Keratinocyte (primary cell): ENCODE data around the gene FAM107B. TPM values are rescaled to one million over a fixed set of nuclear protein-coding genes. Genes with fewer than 3 reads are reported as not detected.

ENCODE experiments used
- DNase-seq: peaks from one replicate; pipeline ENCODE4 v3.0.0-alpha.2; 2011; ENCODE audit warnings: low read depth, missing footprints, low spot score
- FAIRE-seq: peaks from 2 replicates; lab custom pipeline; 2011; peaks lifted over from hg19 to GRCh38; lab: Jason Lieb, UNC
- H2AFZ ChIP-seq: 2 replicates; pipeline ENCODE4 v1.6.0; 2012; ENCODE audit warnings: low read length, control low read depth, inconsistent platforms; ENCODE audit not compliant: control insufficient read depth
- H3K27ac ChIP-seq: 2 replicates; pipeline ENCODE4 v1.5.1; 2011; ENCODE audit warnings: low read length; ENCODE audit not compliant: control insufficient read depth, insufficient read depth
- H3K27me3 ChIP-seq: 3 replicates; pipeline ENCODE4 v1.6.0; 2011; ENCODE audit warnings: low read length; ENCODE audit not compliant: control insufficient read depth, insufficient read depth; ENCODE audit errors: extremely low read depth
- H3K36me3 ChIP-seq, 2 experiments: 2 replicates in 1 of 2; 3 replicates in 1 of 2; pipeline ENCODE4 v1.5.1; 2011; ENCODE audit warnings: low read length in 2 of 2, mild to moderate bottlenecking in 1 of 2; ENCODE audit not compliant: control insufficient read depth in 2 of 2, insufficient read depth in 2 of 2; ENCODE audit errors: extremely low read depth in 1 of 2
- H3K4me1 ChIP-seq: 3 replicates; pipeline ENCODE4 v1.5.1; 2011; ENCODE audit warnings: low read length; ENCODE audit not compliant: control insufficient read depth, insufficient read depth; ENCODE audit errors: extremely low read depth
- H3K4me2 ChIP-seq: 3 replicates; pipeline ENCODE4 v1.6.0; 2011; ENCODE audit warnings: low read depth, low read length; ENCODE audit not compliant: control insufficient read depth, insufficient read depth; ENCODE audit errors: extremely low read depth
- H3K4me3 ChIP-seq, 3 experiments: fragments of 200-600 bp in 1 of 3; sonication (generic) in 1 of 3; 2 replicates in 2 of 3; 3 replicates in 1 of 3; pipeline ENCODE4 v1.5.1; 2011 to 2016; ENCODE audit warnings: low read length in 3 of 3, mild to moderate bottlenecking in 3 of 3, control low read depth in 2 of 3, inconsistent platforms in 1 of 3, low read depth in 1 of 3, mixed read lengths in 1 of 3, mixed run types in 1 of 3, moderate library complexity in 1 of 3; ENCODE audit not compliant: control insufficient read depth in 2 of 3, insufficient read depth in 2 of 3; ENCODE audit errors: extremely low read depth in 1 of 3
- H3K79me2 ChIP-seq: 2 replicates; pipeline ENCODE4 v1.6.0; 2012; ENCODE audit warnings: low read length; ENCODE audit not compliant: control insufficient read depth, insufficient read depth
- H3K9ac ChIP-seq: 3 replicates; pipeline ENCODE4 v1.6.0; 2011; ENCODE audit warnings: low read length; ENCODE audit not compliant: control insufficient read depth, insufficient read depth; ENCODE audit errors: extremely low read depth
- H3K9me1 ChIP-seq: 3 replicates; pipeline ENCODE4 v1.6.0; 2011; ENCODE audit warnings: low read length; ENCODE audit not compliant: control insufficient read depth, insufficient read depth; ENCODE audit errors: extremely low read depth
- H3K9me3 ChIP-seq: 2 replicates; pipeline ENCODE4 v1.5.1; 2012; ENCODE audit warnings: low read depth, low read length; ENCODE audit not compliant: control insufficient read depth
- H4K20me1 ChIP-seq: 3 replicates; pipeline ENCODE4 v1.6.0; 2011; ENCODE audit warnings: low read length; ENCODE audit not compliant: control insufficient read depth, insufficient read depth; ENCODE audit errors: extremely low read depth
- CTCF ChIP-seq, 3 experiments: IDR thresholded peaks in 1 of 3; conservative IDR thresholded peaks in 1 of 3; optimal IDR thresholded peaks in 1 of 3; 2 replicates in 2 of 3; 3 replicates in 1 of 3; pipeline versions ENCODE3 to v1.5.1; 2011; ENCODE audit warnings: low read length in 3 of 3, mild to moderate bottlenecking in 3 of 3, moderate library complexity in 2 of 3, control low read depth in 1 of 3, inconsistent platforms in 1 of 3; ENCODE audit not compliant: insufficient read depth in 2 of 3; ENCODE audit errors: extremely low read depth in 1 of 3
- EZH2 ChIP-seq: IDR thresholded peaks from one replicate; pipeline ENCODE4 v1.6.1; 2012; ENCODE audit warnings: inconsistent platforms, mild to moderate bottlenecking, low read length, moderate library complexity
- dilution Hi-C: fragments of 300-500 bp; cut with MboI; formaldehyde crosslinking; loops from one replicate; pipeline ENCODE4 v1.7.0; 2020; ENCODE audit warnings: low sequenced_read_pairs; ENCODE audit not compliant: extremely low pct_ligation_motif_present
- polyA plus RNA-seq, 5 experiments: library from polyadenylated mRNA; depleted of rRNA in 3 of 5; stranded (reverse) in 3 of 5; stranded (forward) in 1 of 5; unstranded in 1 of 5; fragments of >200 nt; gene quantifications; 1 replicate in 1 of 5; 2 replicates in 3 of 5; 3 replicates in 1 of 5; pipeline versions ENCODE4 v1.2.1 to v1.2.3, GENCODE V29; 2011 to 2012; ENCODE audit warnings: missing spikeins in 2 of 5, low read depth in 1 of 5, low replicate concordance in 1 of 5

FAM107B gene
- polyA plus RNA-seq, 1 donor (not counting 4 experiments of a cell fraction or from before 2014, with no cell fraction given): 8.7 TPM

- Histone ChIP-seq H3K79me2 (no peaks in the 10 kb centered on the region), H3K36me3 (peaks cover 0 to 8% of the 10 kb centered on the region in 2 experiments), H3K9me1 (no peaks in the 10 kb centered on the region), H3K9me3 (no peaks in the 10 kb centered on the region), H2AFZ (no peak overlapping the region), H3K27ac (no peak overlapping the region), H3K4me3 (no peak overlapping the region), H3K27me3 (no peaks in the 10 kb centered on the region), H4K20me1 (no peaks in the 10 kb centered on the region), H3K9ac (no peak overlapping the region), H3K4me1 (peaks cover 10% of the 10 kb centered on the region), H3K4me2 (no peak overlapping the region)
- no peak for TF ChIP-seq EZH2
- TF ChIP-seq CTCF (optimal IDR thresholded peaks at IDR 0.05 in 1 of 3, IDR thresholded peaks at IDR 0.05 in 1 of 3, conservative IDR thresholded peaks at IDR 0.05 in 1 of 3; ENCODE audit: extremely low read depth in 1 of 3, insufficient read depth in 2 of 3, low read length in 3 of 3): no peak
- DNase-seq: no peak
- dilution Hi-C loops: no loop called here
- no peak for FAIRE-seq
Observed at GRCh38 chr10:14530465-14530864, 244.2 kb downstream of the FAM107B start.

GRCh38 chr10:14529351-14529750, 245.3 kb downstream of the FAM107B start:
- Histone ChIP-seq H2AFZ (no peak overlapping the region), H3K27ac (no peak overlapping the region), H4K20me1 (no peaks in the 10 kb centered on the region), H3K36me3 (peaks cover 0 to 8% of the 10 kb centered on the region in 2 experiments), H3K4me3 (no peak overlapping the region), H3K9me1 (no peaks in the 10 kb centered on the region), H3K79me2 (no peaks in the 10 kb centered on the region), H3K4me1 (peaks cover 10% of the 10 kb centered on the region), H3K9ac (no peak overlapping the region), H3K27me3 (no peaks in the 10 kb centered on the region), H3K9me3 (no peaks in the 10 kb centered on the region), H3K4me2 (no peak overlapping the region)
- FAIRE-seq (no peak), DNase-seq (no peak)
- dilution Hi-C loops: no loop called here
- TF ChIP-seq EZH2 (no peak), CTCF (optimal IDR thresholded peaks at IDR 0.05 in 1 of 3, IDR thresholded peaks at IDR 0.05 in 1 of 3, conservative IDR thresholded peaks at IDR 0.05 in 1 of 3; ENCODE audit: extremely low read depth in 1 of 3, insufficient read depth in 2 of 3, low read length in 3 of 3) (no peak)
